Breast epithelium (tissue), 3 donors: Measurements from ENCODE around the gene CLSTN3.

Source experiments
- CTCF ChIP-seq, 3 donors: fragments of 450-650 bp; IDR thresholded peaks; one replicate each; pipeline ENCODE4 v1.5.1; 2016 to 2017; ENCODE audit warnings: antibody characterized with exemption in 3 of 3, mild to moderate bottlenecking in 3 of 3, moderate library complexity in 3 of 3
- POLR2A ChIP-seq: fragments of 450-650 bp; IDR thresholded peaks from one replicate; pipeline ENCODE4 v1.6.1; 2016; ENCODE audit warnings: antibody characterized with exemption, mild to moderate bottlenecking, moderate library complexity

- no peak for TF ChIP-seq CTCF (IDR thresholded peaks at IDR 0.05)
- TF ChIP-seq POLR2A, result no peak
Observed at GRCh38 chr12:7143564-7143963, 13.4 kb downstream of the CLSTN3 start.
